A673 (cell line): ENCODE data around the gene ZNF202. TPM values are rescaled to one million over a fixed set of nuclear protein-coding genes. Genes with fewer than 3 reads are reported as not detected.

Source experiments
- BruUV-seq: library from RNA; stranded (reverse); fragments of 400-500 nt; replicated peaks from 2 replicates; lab custom pipeline; 2021; lab: Mats Ljungman, UMichigan
- CTCF ChIA-PET: fragments of 300-600 bp; sonication (Branson Sonifier 250); formaldehyde crosslinking; loops from one replicate; lab custom pipeline; 2022; ENCODE audit warnings: antibody characterized with exemption; lab: Charles Lee
- POLR2A ChIA-PET: fragments of 300-600 bp; sonication (Branson Sonifier 250); formaldehyde crosslinking; loops from one replicate; lab custom pipeline; 2022; ENCODE audit warnings: antibody characterized with exemption; ENCODE audit not compliant: low non-redundant PET; lab: Charles Lee
- DNase-seq: peaks from one replicate; pipeline ENCODE4 v3.0.0-alpha.2; 2015; ENCODE audit warnings: low spot score
- H3K27ac ChIP-seq: fragments of 200-600 bp; sonication (generic); 2 replicates; pipeline ENCODE4 v1.5.1; 2016; ENCODE audit warnings: mixed run types, low read depth, mild to moderate bottlenecking, mixed read lengths, antibody characterized with exemption, low read length; ENCODE audit not compliant: poor library complexity, severe bottlenecking
- H3K27me3 ChIP-seq: fragments of 200-600 bp; sonication (generic); replicated peaks from 2 replicates; pipeline ENCODE4 v1.6.1; 2017; ENCODE audit warnings: mixed run types, low read depth, mild to moderate bottlenecking, mixed read lengths, antibody characterized with exemption, low read length; ENCODE audit not compliant: insufficient read depth, poor library complexity
- H3K36me3 ChIP-seq: fragments of 200-600 bp; sonication (generic); 2 replicates; pipeline ENCODE4 v1.6.1; 2016; ENCODE audit warnings: mixed run types, mild to moderate bottlenecking, mixed read lengths, antibody characterized with exemption, low read length; ENCODE audit not compliant: insufficient read depth, poor library complexity, severe bottlenecking
- H3K4me1 ChIP-seq: fragments of 200-600 bp; sonication (generic); 2 replicates; pipeline ENCODE4 v1.6.1; 2017; ENCODE audit warnings: mixed run types, mild to moderate bottlenecking, mixed read lengths, antibody characterized with exemption, low read length; ENCODE audit not compliant: insufficient read depth, poor library complexity, severe bottlenecking
- H3K4me3 ChIP-seq: fragments of 200-600 bp; sonication (generic); 2 replicates; pipeline ENCODE4 v1.5.1; 2016; ENCODE audit warnings: low read depth, mixed run types, mild to moderate bottlenecking, mixed read lengths, low read length; ENCODE audit not compliant: poor library complexity, severe bottlenecking
- H3K9me3 ChIP-seq: fragments of 200-600 bp; sonication (generic); 2 replicates; pipeline ENCODE4 v1.6.1; 2016; ENCODE audit warnings: mixed run types, low read depth, mild to moderate bottlenecking, mixed read lengths, antibody characterized with exemption, low read length; ENCODE audit not compliant: poor library complexity, severe bottlenecking
- EZH2 ChIP-seq: fragments of 200-600 bp; sonication (generic); IDR thresholded peaks from 2 replicates; pipeline ENCODE4 v1.6.1; 2017; ENCODE audit warnings: borderline replicate concordance, low read depth, mild to moderate bottlenecking, mixed read lengths, antibody characterized with exemption, low read length; ENCODE audit not compliant: poor library complexity, severe bottlenecking
- intact Hi-C: fragments of 100-400 bp; cut with micrococcal nuclease; formaldehyde crosslinking; loops from one replicate; pipeline ENCODE4 v1.10.0; 2022; ENCODE audit not compliant: unreplicated experiment
- total RNA-seq: library from RNA; stranded (reverse); gene quantifications from 2 replicates; pipeline ENCODE4 v1.2.3, GENCODE V29; 2021
- TF ChIP-seq, protein P1 (sequence below): fragments of 300-800, 200-600 bp; sonication (generic); conservative IDR thresholded peaks from 2 replicates; pipeline ENCODE4 v1.5.1; 2017; ENCODE audit warnings: low read depth, mild to moderate bottlenecking, antibody characterized with exemption, low read length, moderate library complexity, mixed read lengths

ZNF202 gene
- total RNA-seq, 1 experiment from 2014 or later = 28.5 TPM

DNA sequence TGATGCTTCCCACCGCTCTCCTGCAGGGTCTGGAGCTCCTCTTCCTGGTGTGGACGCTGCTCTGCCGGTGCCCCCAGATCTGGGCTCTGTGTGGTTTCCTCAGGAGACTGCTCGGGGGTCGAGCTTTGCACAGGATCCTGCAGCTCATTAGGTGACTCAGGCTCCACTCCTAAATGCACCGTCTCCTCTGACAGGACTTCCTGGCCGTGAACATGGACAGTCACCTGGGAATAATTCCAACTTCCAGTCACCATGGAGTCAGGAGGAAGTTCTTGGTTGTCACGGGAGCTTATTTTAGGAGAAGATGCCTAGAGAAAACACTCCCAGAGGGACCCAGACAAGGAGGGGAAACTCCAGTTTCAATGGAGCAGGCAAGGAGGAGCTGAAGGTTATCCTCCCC is 11.9 kb downstream of the ZNF202 start:
- no TSS peak for BruUV-seq

DNA sequence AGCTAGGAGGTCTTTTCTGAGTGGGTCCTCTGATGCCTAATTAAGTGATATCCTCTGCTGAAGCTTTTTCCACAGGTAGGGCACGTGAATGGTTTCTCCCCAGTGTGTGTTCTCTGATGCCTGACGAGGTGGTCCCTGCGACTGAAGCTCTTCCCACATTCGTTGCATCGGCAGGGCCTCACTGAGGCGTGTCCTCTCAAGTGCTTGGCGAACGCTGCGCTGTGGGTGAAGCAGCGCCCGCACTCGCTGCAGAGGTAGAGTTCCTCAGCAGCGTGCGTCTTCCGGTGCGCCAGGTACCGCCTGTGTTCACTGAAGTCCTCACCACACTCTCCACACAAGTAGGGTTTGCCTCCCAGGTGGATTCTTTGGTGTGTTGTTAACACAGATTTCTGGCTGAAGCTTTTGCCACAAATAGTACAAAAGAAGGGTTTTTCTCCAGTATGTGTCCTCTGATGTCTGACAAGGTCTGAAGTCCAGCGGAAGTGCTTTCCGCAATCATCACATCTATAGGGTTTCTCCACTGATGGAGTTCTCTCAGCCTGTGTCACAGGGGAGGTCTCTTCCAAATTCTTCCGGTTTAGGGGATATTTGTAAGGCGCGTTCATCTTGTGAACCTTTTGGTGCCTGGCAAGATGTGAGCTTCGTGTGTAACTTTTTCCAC is 15.3 kb downstream of the ZNF202 start:
- intact Hi-C loops = no loop called here
- H3K36me3 ChIP-seq = peaks cover 68% of the 10 kb centered on the region

More for the DNA sequence above, 11.9 kb downstream of the ZNF202 start:
- no peaks in the 10 kb centered on the region for H3K27me3 ChIP-seq
- peaks cover 67% of the 10 kb centered on the region for H3K36me3 ChIP-seq
- no peak overlapping the region for H3K4me3 ChIP-seq
- intact Hi-C loops = no loop called here
- H3K4me1 ChIP-seq = no peaks in the 10 kb centered on the region
- no peaks in the 10 kb centered on the region for H3K9me3 ChIP-seq
- ChIA-PET POLR2A (interaction anchor here (0.6 kb wide), 1 partner anchor 11 kb away, joined by 3 read pairs; no protein-coding TSS in a partner anchor), CTCF (no interaction called here)
- DNase-seq = no peak
- TF ChIP-seq EZH2 = no peak
- TF ChIP-seq, protein P1, sequence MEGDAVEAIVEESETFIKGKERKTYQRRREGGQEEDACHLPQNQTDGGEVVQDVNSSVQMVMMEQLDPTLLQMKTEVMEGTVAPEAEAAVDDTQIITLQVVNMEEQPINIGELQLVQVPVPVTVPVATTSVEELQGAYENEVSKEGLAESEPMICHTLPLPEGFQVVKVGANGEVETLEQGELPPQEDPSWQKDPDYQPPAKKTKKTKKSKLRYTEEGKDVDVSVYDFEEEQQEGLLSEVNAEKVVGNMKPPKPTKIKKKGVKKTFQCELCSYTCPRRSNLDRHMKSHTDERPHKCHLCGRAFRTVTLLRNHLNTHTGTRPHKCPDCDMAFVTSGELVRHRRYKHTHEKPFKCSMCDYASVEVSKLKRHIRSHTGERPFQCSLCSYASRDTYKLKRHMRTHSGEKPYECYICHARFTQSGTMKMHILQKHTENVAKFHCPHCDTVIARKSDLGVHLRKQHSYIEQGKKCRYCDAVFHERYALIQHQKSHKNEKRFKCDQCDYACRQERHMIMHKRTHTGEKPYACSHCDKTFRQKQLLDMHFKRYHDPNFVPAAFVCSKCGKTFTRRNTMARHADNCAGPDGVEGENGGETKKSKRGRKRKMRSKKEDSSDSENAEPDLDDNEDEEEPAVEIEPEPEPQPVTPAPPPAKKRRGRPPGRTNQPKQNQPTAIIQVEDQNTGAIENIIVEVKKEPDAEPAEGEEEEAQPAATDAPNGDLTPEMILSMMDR = no peak
- H3K27ac ChIP-seq = no peak overlapping the region

DNA sequence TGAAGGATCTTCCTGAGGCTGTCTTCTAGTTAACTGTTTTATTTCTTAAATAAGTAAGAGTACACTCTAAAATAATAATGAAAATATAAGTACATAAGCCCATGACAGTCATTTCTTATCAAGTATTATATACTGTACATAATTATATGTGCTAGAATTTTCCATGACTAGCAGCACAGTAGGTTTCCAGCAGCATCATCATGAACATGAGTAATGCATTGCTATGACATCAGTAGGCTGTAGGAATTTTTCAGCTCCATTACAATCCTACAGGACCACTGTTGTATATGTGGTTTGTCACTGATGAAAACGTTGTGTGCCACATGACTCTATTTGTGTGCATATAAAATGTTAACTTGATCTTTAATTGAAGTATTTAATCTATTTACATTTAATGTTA is 22.0 kb downstream of the ZNF202 start:
- Histone ChIP-seq H3K27me3 (no peaks in the 10 kb centered on the region), H3K4me3 (no peak overlapping the region), H3K27ac (no peak overlapping the region), H3K4me1 (no peaks in the 10 kb centered on the region), H3K9me3 (no peaks in the 10 kb centered on the region), H3K36me3 (peaks cover 2% of the 10 kb centered on the region)
- ChIA-PET POLR2A (interaction anchor here (0.6 kb wide), 1 partner anchor 189 kb away, joined by 4 read pairs; no protein-coding TSS in a partner anchor), CTCF (no interaction called here)
- BruUV-seq = no TSS peak
- TF ChIP-seq EZH2 = no peak
- TF ChIP-seq, protein P1 = no peak
- intact Hi-C loops = no loop called here
- DNase-seq = peak; percentile 18

More for the DNA sequence above, 15.3 kb downstream of the ZNF202 start:
- no TSS peak for BruUV-seq
- Histone ChIP-seq H3K9me3 (no peaks in the 10 kb centered on the region), H3K27ac (no peak overlapping the region), H3K27me3 (no peaks in the 10 kb centered on the region), H3K4me1 (no peaks in the 10 kb centered on the region), H3K4me3 (no peak overlapping the region)
- ChIA-PET POLR2A (no interaction called here), CTCF (no interaction called here)
- TF ChIP-seq, protein P1 = no peak
- no peak for TF ChIP-seq EZH2
- DNase-seq = no peak
